Erythroblast (primary cell): ENCODE data around the gene ACLY.

Source experiments
- DNase-seq, 2 experiments: peaks; one replicate each; lab custom pipeline; 2025; lab: John Stamatoyannopoulos, UW
- GATA1 ChIP-seq: IDR thresholded peaks from 2 replicates; pipeline ENCODE4 v1.6.1; 2011; ENCODE audit warnings: low read depth, mild to moderate bottlenecking, control low read depth, low read length, moderate library complexity
- POLR2A ChIP-seq: IDR thresholded peaks from 2 replicates; pipeline ENCODE4 v1.6.1; 2011; ENCODE audit warnings: mild to moderate bottlenecking, low read length

Gene ACLY

DNA sequence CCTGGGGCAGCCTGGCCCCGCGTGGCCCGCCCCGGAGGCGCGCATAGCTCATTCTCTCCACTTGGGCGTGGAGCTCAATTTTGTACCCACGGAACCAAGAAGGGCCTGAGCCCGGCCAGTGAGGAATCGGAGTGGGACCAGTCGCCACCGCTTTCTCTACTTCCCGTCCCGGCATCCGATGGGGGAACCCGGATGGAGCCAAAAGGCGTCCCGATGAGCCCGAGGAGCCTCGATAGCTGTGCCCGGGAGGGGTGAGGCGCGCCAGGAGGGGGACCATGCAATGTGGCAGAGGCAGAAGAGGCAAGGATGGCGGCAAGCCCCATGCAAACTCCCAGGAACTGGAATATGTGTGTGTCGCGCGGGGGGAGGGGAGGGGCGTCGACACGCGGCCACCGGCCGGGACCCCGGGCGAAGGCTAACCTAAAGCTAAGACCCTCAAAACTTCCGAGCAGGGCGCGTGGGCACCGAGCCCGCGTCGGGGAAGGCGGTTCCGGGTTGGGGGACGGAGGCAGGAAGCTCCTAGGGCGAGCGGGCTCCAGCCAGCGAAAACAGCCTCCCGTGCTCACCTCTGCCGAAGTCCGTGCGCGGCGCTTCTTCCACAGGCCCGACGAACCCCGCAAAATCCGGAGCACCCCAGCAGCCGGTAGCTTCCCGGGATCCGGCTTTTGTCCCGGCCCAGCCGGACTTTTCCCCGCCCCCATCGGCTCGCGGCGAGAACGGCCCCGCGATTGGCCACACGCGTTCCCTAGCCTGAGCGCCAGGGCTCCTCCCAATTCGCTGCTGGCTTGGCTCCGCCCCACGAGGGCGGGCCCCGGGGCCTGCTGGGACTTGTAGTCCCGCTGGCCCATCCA lies at the start of gene ACLY:
TSS of gene ACLY (minus strand) at position 638 of the 851 bp plus-strand sequence. CDS start 5,078 bp downstream, outside the sequence.
- TF ChIP-seq GATA1 = no peak
- TF ChIP-seq POLR2A = peak; percentile 82
- peak; percentile 96 to 97 for DNase-seq

DNA sequence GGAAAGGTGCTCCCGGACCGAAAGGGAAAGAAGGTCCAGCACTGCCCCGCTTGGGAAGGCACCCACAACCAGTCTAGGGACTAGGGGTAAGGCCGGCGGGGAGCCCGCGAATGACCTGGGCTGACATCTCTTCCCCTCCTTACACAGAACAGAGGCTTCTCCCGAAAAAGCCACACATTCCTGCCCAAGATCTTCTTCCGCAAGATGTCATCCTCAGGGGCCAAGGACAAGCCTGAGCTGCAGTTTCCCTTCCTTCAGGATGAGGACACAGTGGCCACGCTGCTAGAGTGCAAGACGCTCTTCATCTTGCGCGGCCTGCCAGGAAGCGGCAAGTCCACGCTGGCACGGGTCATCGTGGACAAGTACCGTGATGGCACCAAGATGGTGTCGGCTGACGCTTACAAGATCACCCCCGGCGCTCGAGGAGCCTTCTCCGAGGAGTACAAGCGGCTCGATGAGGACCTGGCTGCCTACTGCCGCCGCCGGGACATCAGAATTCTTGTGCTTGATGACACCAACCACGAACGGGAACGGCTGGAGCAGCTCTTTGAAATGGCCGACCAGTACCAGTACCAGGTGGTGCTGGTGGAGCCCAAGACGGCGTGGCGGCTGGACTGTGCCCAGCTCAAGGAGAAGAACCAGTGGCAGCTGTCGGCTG lies 49.3 kb upstream of the ACLY start:
- no peak for DNase-seq
- TF ChIP-seq POLR2A = no peak
- no peak for TF ChIP-seq GATA1

DNA sequence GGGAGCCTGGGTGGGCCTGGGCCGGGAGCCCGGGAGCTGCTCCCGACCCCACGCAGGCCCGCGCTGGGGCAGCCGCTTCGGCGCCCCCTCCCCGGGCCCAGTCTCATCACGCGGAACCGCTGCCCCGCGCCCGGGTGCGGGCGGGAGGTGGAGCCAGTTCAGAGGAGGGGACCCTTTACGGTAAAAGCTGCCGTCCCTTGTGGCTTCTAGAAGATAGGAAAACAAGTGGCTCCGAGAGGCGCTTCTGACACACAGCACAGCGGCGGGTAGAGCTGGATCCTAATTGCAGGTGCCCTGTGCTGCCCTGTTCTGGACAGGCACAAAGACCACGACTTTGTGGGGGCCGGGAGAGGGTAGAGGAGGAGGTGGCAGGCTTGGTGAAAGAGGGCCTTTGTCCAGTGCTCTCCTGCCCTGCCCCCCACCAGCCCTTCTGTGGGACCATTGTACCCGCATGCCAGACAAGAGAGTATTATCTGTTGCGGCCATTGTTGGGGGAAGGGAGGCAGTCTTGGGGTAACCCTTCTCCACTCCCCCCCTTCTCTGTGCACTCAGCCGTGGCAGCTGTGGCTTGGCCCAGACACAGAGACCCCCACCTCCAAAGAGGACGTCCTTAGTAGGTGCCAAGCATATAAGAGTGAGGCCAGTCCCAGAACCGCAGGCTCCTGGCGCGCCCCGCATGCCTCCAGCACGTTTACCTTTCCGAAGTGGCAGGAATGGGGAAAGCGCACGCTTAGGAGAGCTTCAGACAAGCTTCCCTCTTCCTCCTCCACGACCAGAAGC lies 48.6 kb upstream of the ACLY start:
- DNase-seq = peak; percentile 73 to 75
- TF ChIP-seq GATA1 = no peak
- TF ChIP-seq POLR2A = peak; percentile 3

DNA sequence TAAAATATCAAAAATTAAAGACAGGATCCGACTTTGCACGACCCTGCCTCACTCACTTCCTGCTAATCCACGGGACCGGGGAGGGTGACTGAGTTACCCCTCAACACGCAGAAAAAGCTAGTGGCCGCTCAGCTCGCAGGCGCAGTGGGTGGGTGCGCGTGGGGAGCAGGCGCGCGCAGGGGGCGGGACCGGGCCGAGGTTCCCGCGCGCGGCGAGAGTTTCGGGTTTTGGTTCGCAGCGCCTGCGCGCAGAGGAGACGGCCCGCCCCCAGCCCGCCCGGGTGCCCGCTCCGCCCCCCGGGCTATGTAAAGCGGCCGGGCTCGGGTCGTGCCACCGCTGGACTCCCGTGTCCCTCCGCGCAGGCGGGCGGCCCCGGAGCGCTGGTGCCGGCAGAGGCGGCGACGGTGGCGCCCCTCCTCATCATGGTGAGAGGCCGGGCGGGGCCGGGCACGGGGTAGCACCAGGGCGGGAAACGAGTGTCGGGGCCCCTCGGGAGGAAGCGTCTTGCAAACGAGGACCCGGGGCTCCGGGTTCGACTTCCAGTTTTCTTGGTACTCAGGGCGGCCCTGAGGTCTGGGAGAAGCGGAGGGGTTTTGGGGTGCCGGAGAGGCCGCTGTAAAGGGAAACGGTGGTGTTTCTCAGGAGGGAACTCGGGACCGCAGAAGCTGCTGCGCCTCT lies 47.9 kb upstream of the ACLY start, which contains the start of gene CNP:
TSS of gene CNP (plus strand) at position 333 of the 678 bp plus-strand sequence. CDS start at position 423, 90 bp downstream.
- peak; percentile 95 for DNase-seq
- TF ChIP-seq GATA1 (no peak), POLR2A (peak; percentile 58)

DNA sequence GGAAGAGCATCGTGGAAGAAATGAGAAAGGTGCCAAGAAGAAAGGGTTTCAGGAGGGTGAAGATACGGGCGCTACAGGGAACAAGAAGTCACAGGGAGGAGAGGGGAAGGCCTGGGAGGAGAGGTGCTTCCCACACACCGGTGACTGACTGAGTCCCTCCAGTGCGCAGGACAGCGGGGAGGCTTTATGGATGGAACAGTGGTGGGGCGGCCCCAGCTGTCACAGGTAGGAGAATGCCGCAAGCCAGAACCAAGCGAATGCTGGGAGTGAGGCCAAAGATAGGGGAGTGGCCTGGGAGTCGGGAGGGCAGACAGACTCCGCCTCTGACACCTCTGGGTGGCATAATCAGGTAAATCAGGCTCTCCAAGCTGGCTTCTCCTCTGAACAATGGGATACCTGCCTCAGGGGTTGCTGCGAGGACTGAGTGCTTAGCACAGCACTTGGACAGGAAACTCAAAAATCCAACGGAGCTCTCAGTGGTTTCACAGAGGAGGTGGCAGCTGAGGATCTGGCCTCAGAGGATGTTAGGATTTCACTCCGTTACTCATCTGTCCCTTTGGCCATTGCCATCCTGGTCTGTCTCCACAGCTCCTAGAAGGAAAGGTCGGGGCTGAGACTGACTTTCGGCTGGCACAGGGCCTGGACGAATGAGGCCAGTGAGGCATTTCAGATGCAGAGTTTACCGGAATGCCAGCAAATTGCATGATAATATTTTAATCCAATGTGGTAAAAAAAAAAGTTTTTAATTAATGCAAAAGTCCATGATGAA lies 47.1 kb upstream of the ACLY start:
- peak; percentile 52 to 63 for DNase-seq
- TF ChIP-seq GATA1 (no peak), POLR2A (no peak)

DNA sequence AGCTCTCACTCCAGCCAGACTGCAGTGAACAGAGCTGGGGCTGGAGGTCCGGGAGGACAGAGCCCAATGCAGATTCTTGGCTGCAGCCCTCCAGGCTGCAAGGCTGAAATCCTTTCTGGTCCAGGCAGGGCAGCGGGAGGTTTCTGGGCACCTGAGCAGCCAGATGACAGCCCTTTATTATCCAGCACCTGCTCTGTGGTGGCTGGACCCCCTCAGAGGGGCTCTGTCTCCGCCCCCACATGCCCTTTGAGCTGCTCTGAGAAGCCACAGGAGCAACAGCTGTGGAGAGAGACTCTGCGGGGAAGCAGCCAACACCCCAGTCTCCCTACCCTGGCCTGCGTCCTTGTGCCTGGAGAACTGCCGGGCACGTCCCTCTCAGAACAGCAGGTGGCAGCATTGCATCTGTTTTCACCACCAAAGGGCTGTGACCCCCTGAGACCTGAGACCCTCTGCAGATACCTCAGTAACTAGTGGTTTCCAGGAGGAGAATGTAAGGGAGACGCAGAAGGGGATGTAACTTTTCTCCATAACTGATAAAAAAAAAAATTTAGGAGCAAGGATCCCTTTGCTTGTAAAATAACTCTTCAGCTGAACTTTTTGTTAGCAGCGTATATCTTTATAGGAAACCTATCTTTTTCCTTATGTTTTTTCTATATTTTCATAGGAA lies 44.1 kb upstream of the ACLY start:
- TF ChIP-seq POLR2A (no peak), GATA1 (no peak)
- DNase-seq = peak; percentile 73 to 83

DNA sequence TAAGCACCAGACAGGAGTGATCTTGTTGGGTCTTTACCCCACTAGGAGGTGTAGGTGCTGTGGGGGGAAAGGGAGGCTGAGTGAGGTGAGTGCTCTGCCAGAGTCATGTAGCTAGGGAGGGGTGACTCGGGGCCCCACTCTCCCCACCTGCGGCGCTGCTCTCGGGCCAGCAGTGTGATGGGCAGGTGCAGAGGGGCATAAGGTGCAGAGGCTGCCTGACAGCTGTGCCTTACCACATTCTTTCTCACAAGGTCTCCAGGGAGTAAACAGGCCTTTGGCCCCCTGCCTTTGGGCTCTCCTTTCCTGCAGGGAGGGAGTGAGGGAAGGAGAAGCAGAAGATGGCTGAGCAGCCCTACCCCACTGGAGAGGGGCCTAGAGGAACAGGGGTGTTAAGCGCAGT lies 43.4 kb upstream of the ACLY start:
- TF ChIP-seq POLR2A = no peak
- no peak for DNase-seq

DNA sequence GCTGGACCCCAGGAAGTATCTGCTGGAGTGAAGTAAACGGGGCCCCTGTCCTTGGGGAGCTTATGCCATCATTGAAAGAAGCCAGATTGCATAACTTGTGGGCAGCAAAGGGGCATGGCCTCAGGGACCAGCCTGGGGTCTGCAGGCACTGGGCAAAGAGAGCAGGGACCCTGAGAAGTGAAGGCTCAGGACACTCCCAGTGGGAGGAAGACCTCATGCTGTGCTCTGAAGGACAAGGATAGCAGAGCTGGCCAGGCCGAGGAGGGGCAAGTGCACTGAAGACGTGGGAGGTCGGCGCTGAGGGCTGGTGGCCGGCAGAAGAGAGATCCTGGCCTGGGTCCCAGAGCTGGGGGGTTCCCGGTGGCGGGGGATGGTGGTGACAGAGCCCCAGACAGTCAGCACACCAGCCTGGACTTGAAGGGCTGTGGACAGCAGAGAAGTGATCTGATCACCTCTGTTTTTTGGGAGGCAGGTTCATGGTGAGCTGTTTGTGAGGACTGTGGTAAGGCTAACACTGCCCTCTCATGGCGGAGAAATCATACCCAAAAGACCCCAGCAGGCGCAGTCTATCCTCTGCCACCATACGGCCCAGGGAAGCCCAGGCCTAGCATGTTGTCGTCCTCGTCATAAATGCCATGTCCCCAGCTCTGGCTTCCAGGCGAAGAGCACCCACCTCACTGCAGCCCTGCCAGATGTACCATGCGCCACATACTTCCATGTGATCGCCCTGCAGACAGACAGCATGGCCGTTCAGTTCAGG lies 40.8 kb upstream of the ACLY start:
- TF ChIP-seq POLR2A (no peak), GATA1 (no peak)
- DNase-seq = peak; percentile 75 to 77

DNA sequence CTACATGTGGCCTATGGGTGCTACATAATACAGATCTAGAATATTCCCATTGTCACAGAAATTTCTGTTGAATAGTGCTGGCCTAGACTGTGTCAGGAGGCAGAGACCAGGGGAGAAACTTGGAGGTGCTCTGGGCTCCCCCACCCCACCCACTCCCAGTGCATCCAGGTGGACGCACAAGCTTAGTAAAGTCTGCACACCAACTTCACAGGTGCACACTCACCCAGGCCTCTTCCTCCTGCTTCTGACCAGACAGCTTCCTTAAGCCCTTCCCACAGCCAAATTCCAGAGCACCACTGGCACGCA lies 40.2 kb upstream of the ACLY start:
- no peak for TF ChIP-seq GATA1
- DNase-seq = no peak

DNA sequence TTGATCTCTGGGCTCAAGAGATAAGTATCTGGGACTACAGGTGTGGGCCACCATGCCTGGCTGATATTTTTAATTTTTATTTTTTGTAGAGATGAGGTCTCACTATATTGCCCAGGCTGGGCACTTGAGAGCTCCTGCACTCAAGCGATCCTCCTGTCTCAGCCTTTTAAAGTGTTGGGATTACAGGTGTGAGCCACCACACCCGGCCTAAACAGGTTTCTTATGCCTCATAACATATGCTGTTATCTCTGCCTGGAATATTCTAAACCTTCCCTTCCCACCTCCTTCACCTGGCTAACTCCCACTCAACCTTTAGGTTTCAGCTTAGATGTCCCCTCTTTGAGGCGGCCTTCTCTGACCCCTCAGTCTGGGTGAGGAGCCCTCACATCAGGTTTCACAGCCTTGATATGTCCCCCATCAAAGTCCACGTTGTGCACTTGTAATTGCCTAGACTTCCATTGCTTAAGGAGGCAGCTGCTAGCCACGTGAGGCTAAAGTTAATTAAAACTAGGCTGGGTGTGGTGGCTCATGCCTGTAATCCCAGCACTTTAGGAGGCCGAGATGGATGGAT lies 39.2 kb upstream of the ACLY start:
- DNase-seq = no peak
- no peak for TF ChIP-seq POLR2A
- TF ChIP-seq GATA1 = no peak
